Medulla oblongata (tissue), 1 donor: ENCODE results near the gene APEH.
"Not testable (repeated sequence)": the region's sequence is repeated elsewhere in the genome, so short reads cannot be mapped to it uniquely, and the experiment has no call there.

Source experiments
- DNase-seq: peaks from one replicate; pipeline ENCODE4 v3.0.0-alpha.2; 2015; ENCODE audit errors: extremely low spot score

The APEH gene

GRCh38 chr3:49668861-49669260 is 5.3 kb upstream of the APEH start:
- no peak for DNase-seq

GRCh38 chr3:49669352-49669751 is 4.8 kb upstream of the APEH start:
- DNase-seq, result no peak

GRCh38 chr3:49670940-49671290 is 3.2 kb upstream of the APEH start:
- DNase-seq, result no peak

GRCh38 chr3:49671291-49672288 is 2.6 kb upstream of the APEH start:
- peak; percentile 70 for DNase-seq

- no peak for DNase-seq
Observed at GRCh38 chr3:49673121-49673714, 933 bp upstream of the APEH start.

GRCh38 chr3:49674497-49674983 is 389 bp downstream of the APEH start:
- DNase-seq, result no peak

- DNase-seq, result no peak
Observed at GRCh38 chr3:49675912-49676311, 1.8 kb downstream of the APEH start.

- no peak for DNase-seq
Observed at GRCh38 chr3:49680493-49681231, 6.5 kb downstream of the APEH start.

- DNase-seq, result no peak
Observed at GRCh38 chr3:49681232-49681522, 7.0 kb downstream of the APEH start.

GRCh38 chr3:49681543-49681942 is 7.4 kb downstream of the APEH start:
- no peak for DNase-seq

GRCh38 chr3:49683162-49683561 is 9.0 kb downstream of the APEH start:
- DNase-seq, result no peak

- DNase-seq, result not testable (repeated sequence)
Observed at GRCh38 chr3:49684453-49684852, 10.3 kb downstream of the APEH start.

GRCh38 chr3:49685103-49685502 is 11.0 kb downstream of the APEH start:
- DNase-seq, result not testable (repeated sequence)

- not testable (repeated sequence) for DNase-seq
Observed at GRCh38 chr3:49685846-49686245, 11.7 kb downstream of the APEH start.

- not testable (repeated sequence) for DNase-seq
Observed at GRCh38 chr3:49686346-49686745, 12.2 kb downstream of the APEH start.

- not testable (repeated sequence) for DNase-seq
Observed at GRCh38 chr3:49686769-49687423, 12.7 kb downstream of the APEH start.

GRCh38 chr3:49687424-49687795 is 13.3 kb downstream of the APEH start:
- DNase-seq, result not testable (repeated sequence)

- DNase-seq, result not testable (repeated sequence)
Observed at GRCh38 chr3:49688338-49689045, 14.3 kb downstream of the APEH start.

- peak; percentile 87 for DNase-seq
Observed at GRCh38 chr3:49689046-49689907, 15.1 kb downstream of the APEH start, which contains the start of the genes MST1 and RNF123. TSS of gene MST1 (minus strand) at chr3:49689474. CDS start at chr3:49688691, 783 bp downstream. TSS of gene RNF123 (plus strand) at chr3:49689557. CDS start at chr3:49691166, 1,609 bp downstream.
